ENCODE data around the gene KCNJ1. TPM values are rescaled to one million over a fixed set of nuclear protein-coding genes. Genes with fewer than 3 reads are reported as not detected.

KCNJ1 gene
- total and polyA plus RNA-seq, 9 of the 15 experiments (the other 6 are each of a cell fraction or from before 2014, with no cell fraction given), result not detected

GRCh38 chr11:128913806-128914205 is 46.7 kb upstream of the KCNJ1 start (continued):
- TF ChIP-seq, protein P1, sequence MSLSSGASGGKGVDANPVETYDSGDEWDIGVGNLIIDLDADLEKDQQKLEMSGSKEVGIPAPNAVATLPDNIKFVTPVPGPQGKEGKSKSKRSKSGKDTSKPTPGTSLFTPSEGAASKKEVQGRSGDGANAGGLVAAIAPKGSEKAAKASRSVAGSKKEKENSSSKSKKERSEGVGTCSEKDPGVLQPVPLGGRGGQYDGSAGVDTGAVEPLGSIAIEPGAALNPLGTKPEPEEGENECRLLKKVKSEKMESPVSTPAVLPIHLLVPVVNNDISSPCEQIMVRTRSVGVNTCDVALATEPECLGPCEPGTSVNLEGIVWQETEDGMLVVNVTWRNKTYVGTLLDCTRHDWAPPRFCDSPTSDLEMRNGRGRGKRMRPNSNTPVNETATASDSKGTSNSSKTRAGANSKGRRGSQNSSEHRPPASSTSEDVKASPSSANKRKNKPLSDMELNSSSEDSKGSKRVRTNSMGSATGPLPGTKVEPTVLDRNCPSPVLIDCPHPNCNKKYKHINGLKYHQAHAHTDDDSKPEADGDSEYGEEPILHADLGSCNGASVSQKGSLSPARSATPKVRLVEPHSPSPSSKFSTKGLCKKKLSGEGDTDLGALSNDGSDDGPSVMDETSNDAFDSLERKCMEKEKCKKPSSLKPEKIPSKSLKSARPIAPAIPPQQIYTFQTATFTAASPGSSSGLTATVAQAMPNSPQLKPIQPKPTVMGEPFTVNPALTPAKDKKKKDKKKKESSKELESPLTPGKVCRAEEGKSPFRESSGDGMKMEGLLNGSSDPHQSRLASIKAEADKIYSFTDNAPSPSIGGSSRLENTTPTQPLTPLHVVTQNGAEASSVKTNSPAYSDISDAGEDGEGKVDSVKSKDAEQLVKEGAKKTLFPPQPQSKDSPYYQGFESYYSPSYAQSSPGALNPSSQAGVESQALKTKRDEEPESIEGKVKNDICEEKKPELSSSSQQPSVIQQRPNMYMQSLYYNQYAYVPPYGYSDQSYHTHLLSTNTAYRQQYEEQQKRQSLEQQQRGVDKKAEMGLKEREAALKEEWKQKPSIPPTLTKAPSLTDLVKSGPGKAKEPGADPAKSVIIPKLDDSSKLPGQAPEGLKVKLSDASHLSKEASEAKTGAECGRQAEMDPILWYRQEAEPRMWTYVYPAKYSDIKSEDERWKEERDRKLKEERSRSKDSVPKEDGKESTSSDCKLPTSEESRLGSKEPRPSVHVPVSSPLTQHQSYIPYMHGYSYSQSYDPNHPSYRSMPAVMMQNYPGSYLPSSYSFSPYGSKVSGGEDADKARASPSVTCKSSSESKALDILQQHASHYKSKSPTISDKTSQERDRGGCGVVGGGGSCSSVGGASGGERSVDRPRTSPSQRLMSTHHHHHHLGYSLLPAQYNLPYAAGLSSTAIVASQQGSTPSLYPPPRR (CRISPR knock-in tag; IDR thresholded peaks at IDR 0.05; ENCODE audit: borderline replicate concordance), result no peak
- no peak for TF ChIP-seq DMBX1 (CRISPR knock-in tag; IDR thresholded peaks at IDR 0.05; ENCODE audit: borderline replicate concordance)
- TF ChIP-seq ZFP1 (CRISPR knock-in tag; IDR thresholded peaks at IDR 0.05), result no peak
- TF ChIP-seq, protein P2, sequence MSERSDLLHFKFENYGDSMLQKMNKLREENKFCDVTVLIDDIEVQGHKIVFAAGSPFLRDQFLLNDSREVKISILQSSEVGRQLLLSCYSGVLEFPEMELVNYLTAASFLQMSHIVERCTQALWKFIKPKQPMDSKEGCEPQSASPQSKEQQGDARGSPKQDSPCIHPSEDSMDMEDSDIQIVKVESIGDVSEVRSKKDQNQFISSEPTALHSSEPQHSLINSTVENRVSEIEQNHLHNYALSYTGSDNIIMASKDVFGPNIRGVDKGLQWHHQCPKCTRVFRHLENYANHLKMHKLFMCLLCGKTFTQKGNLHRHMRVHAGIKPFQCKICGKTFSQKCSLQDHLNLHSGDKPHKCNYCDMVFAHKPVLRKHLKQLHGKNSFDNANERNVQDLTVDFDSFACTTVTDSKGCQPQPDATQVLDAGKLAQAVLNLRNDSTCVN (CRISPR knock-in tag; IDR thresholded peaks at IDR 0.05), result no peak
- TF ChIP-seq HDAC6 (IDR thresholded peaks at IDR 0.05; ENCODE audit: low read depth, low read length), result no peak
